Astrocyte of the cerebellum (primary cell): ENCODE measurements around the gene ROR1.

ENCODE experiments used
- DNase-seq: peaks from one replicate; pipeline ENCODE4 v3.0.0-alpha.2; 2011; ENCODE audit warnings: low read depth
- H3K4me3 ChIP-seq: 2 replicates; pipeline ENCODE4 v1.5.1; 2011; ENCODE audit warnings: mild to moderate bottlenecking, low read depth, low read length, moderate library complexity
- CTCF ChIP-seq: IDR thresholded peaks from 2 replicates; pipeline ENCODE4 v1.5.1; 2012; ENCODE audit warnings: low read length, low read depth, moderate library complexity, mild to moderate bottlenecking; ENCODE audit errors: missing control alignments
- in situ Hi-C: cut with HindIII; loops from 2 replicates; pipeline ENCODE4 v1.10.0; 2017; ENCODE audit warnings: low sequenced_read_pairs

Gene ROR1

GRCh38 chr1:64059556-64059955, 285.7 kb downstream of the ROR1 start:
- no peak overlapping the region for H3K4me3 ChIP-seq
- DNase-seq, result no peak
- TF ChIP-seq CTCF, result no peak
- in situ Hi-C loops, result no loop called here

GRCh38 chr1:64060611-64061302, 286.9 kb downstream of the ROR1 start:
- no peak overlapping the region for H3K4me3 ChIP-seq
- no peak for TF ChIP-seq CTCF
- no peak for DNase-seq
- in situ Hi-C loops, result no loop called here

- no peak for DNase-seq
- TF ChIP-seq CTCF, result no peak
- H3K4me3 ChIP-seq, result no peak overlapping the region
- in situ Hi-C loops, result no loop called here
Measured at GRCh38 chr1:64061430-64062104, 287.8 kb downstream of the ROR1 start.

GRCh38 chr1:64062529-64062928, 288.7 kb downstream of the ROR1 start:
- H3K4me3 ChIP-seq, result no peak overlapping the region
- no peak for DNase-seq
- TF ChIP-seq CTCF, result no peak
- in situ Hi-C loops, result no loop called here

GRCh38 chr1:64062941-64063581, 289.2 kb downstream of the ROR1 start:
- H3K4me3 ChIP-seq, result no peak overlapping the region
- in situ Hi-C loops, result no loop called here
- DNase-seq, result no peak
- TF ChIP-seq CTCF, result no peak

- no peak for DNase-seq
- in situ Hi-C loops, result no loop called here
- no peak overlapping the region for H3K4me3 ChIP-seq
- no peak for TF ChIP-seq CTCF
Measured at GRCh38 chr1:64065571-64065970, 291.8 kb downstream of the ROR1 start.
